HepG2 (cell line): ENCODE data around the gene LAMC3. TPM values are rescaled to one million over a fixed set of nuclear protein-coding genes. Genes with fewer than 3 reads are reported as not detected.

Experiments used
- ATAC-seq: fragments of 200-7000 bp; cut with Tn5 transposase; 3 replicates; pipeline ENCODE4 v1.9.1; 2020; ENCODE audit warnings: mild to moderate bottlenecking, moderate library complexity
- BruUV-seq: library from RNA; stranded (reverse); fragments of 400-500 nt; replicated peaks from 2 replicates; lab custom pipeline; 2021; lab: Mats Ljungman, UMichigan
- CTCF ChIA-PET: fragments of 300-600 bp; formaldehyde crosslinking; extraction: SDS; loops from one replicate; lab custom pipeline; 2021; ENCODE audit warnings: low total read pairs, inconsistent platforms, low intra/inter-chr PET ratio; lab: Yijun Ruan, JAX
- POLR2A ChIA-PET: fragments of 350-600 bp; sonication (Branson Sonifier 250); formaldehyde crosslinking; loops from one replicate; lab custom pipeline; 2020; ENCODE audit warnings: antibody characterized with exemption, inconsistent platforms; lab: Yijun Ruan, JAX
- DNase-seq: peaks from one replicate; pipeline ENCODE4 v3.0.0-alpha.2; 2015; ENCODE audit warnings: low spot score
- FAIRE-seq: peaks from 3 replicates; lab custom pipeline; 2011; peaks lifted over from hg19 to GRCh38; lab: Jason Lieb, UNC
- H2AFZ ChIP-seq: one replicate; pipeline ENCODE4 v1.6.1; 2011; ENCODE audit warnings: low read length, inconsistent platforms
- H3K27ac ChIP-seq: fragments of 300-600 bp; 3 replicates; pipeline ENCODE4 v1.8.0; 2011; ENCODE audit warnings: mixed run types, mild to moderate bottlenecking, mixed read lengths, low read length, inconsistent platforms; ENCODE audit not compliant: insufficient read depth; ENCODE audit errors: extremely low read length
- H3K27me3 ChIP-seq, 2 experiments: fragments of 200-600 bp in 1 of 2; 2 replicates in 1 of 2; 3 replicates in 1 of 2; pipeline versions ENCODE4 v1.6.0 to v1.8.0; 2011; ENCODE audit warnings: low read length in 2 of 2, mild to moderate bottlenecking in 2 of 2, moderate library complexity in 2 of 2, inconsistent platforms in 1 of 2; ENCODE audit not compliant: insufficient read depth in 2 of 2, control insufficient read depth in 1 of 2
- H3K36me3 ChIP-seq, 2 experiments: fragments of 200-600 bp in 1 of 2; replicated peaks in 1 of 2; 2 replicates in 1 of 2; 3 replicates in 1 of 2; pipeline versions ENCODE4 v1.5.1 to v1.8.0; 2011; ENCODE audit warnings: low read length in 2 of 2, inconsistent platforms in 1 of 2; ENCODE audit not compliant: insufficient read depth in 2 of 2, control insufficient read depth in 1 of 2
- H3K4me1 ChIP-seq: 2 replicates; pipeline ENCODE4 v1.5.1; 2012; ENCODE audit warnings: low read length, inconsistent platforms; ENCODE audit not compliant: insufficient read depth
- H3K4me2 ChIP-seq: 2 replicates; pipeline ENCODE4 v1.6.0; 2011; ENCODE audit warnings: low read depth, low read length, inconsistent platforms
- H3K4me3 ChIP-seq, 3 experiments: fragments of 200-600 bp in 1 of 3; sonication (generic), shearing (Covaris generic) in 1 of 3; replicated peaks in 1 of 3; 2 replicates each; pipeline ENCODE4 v1.5.1; 2011 to 2016; ENCODE audit warnings: low read length in 3 of 3, inconsistent platforms in 2 of 3, low read depth in 2 of 3, mild to moderate bottlenecking in 2 of 3, control low read depth in 1 of 3, mixed read lengths in 1 of 3; ENCODE audit not compliant: insufficient read depth in 1 of 3
- H3K79me2 ChIP-seq: one replicate; pipeline ENCODE4 v1.6.1; 2011; ENCODE audit warnings: low read length, inconsistent platforms; ENCODE audit not compliant: insufficient read depth
- H3K9ac ChIP-seq: 2 replicates; pipeline ENCODE4 v1.6.0; 2011; ENCODE audit warnings: mild to moderate bottlenecking, low read depth, low read length, inconsistent platforms; ENCODE audit not compliant: insufficient read depth
- H3K9me3 ChIP-seq: 2 replicates; pipeline ENCODE4 v1.5.1; 2012; ENCODE audit warnings: mild to moderate bottlenecking, low read length
- H4K20me1 ChIP-seq: 2 replicates; pipeline ENCODE4 v1.6.0; 2011; ENCODE audit warnings: inconsistent platforms, mild to moderate bottlenecking, low read length, moderate library complexity; ENCODE audit not compliant: insufficient read depth
- HOXD1 ChIP-seq: sonication (generic); formaldehyde crosslinking; IDR thresholded peaks from 2 replicates; pipeline ENCODE4 v1.5.0; 2020; ENCODE audit warnings: missing genetic modification reagents
- KDM3A ChIP-seq: IDR thresholded peaks from 2 replicates; pipeline ENCODE4 v1.6.1; 2018; ENCODE audit warnings: low read depth, missing compliant biosample characterization
- NONO ChIP-seq, 2 experiments: fragments of 450-650 bp in 1 of 2; sonication (generic) in 1 of 2; formaldehyde crosslinking in 1 of 2; IDR thresholded peaks in 1 of 2; conservative IDR thresholded peaks in 1 of 2; 2 replicates each; pipeline versions ENCODE4 v1.6.1 to v1.8.0; 2017 to 2022; ENCODE audit warnings: mild to moderate bottlenecking in 1 of 2, missing genetic modification reagents in 1 of 2, moderate library complexity in 1 of 2
- ZNF891 ChIP-seq: sonication (generic); formaldehyde crosslinking; IDR thresholded peaks from 2 replicates; pipeline ENCODE4 v1.5.0; 2020; ENCODE audit warnings: mild to moderate bottlenecking, missing genetic modification reagents
- WGBS: methylation state at CpG from one replicate; pipeline ENCODE4 v1.1.6; 2017; ENCODE audit warnings: low lambda C conversion rate; 5-methylcytosine and 5-hydroxymethylcytosine counted together
- in situ Hi-C: cut with HindIII; loops from 2 replicates; pipeline ENCODE4 v1.10.0; 2017; ENCODE audit warnings: low pct_unique_long_range_greater_than_20kb; ENCODE audit not compliant: extremely low pct_ligation_motif_present
- intact Hi-C: fragments of 100-400 bp; cut with micrococcal nuclease; formaldehyde crosslinking; loops from one replicate; pipeline ENCODE4 v1.10.0; 2022; ENCODE audit not compliant: unreplicated experiment
- polyA plus RNA-seq, 8 experiments: library from polyadenylated mRNA; depleted of rRNA in 3 of 8; stranded (reverse) in 7 of 8; unstranded in 1 of 8; fragments of >200 nt; fragmentation: Illumina TruSeq in 4 of 8; extraction: Trizol in 4 of 8; gene quantifications; 2 replicates each; pipeline versions ENCODE4 v1.2.1 to v1.2.3, GENCODE V29; 2011 to 2016; ENCODE audit warnings: low read depth in 4 of 8, missing spikeins in 1 of 8, mixed read lengths in 1 of 8; ENCODE audit not compliant: insufficient read depth in 1 of 8
- total RNA-seq, 5 experiments: library from RNA; depleted of rRNA; stranded (reverse); fragments of >200 nt; fragmentation: Illumina TruSeq; extraction: Trizol; gene quantifications; 2 replicates each; pipeline ENCODE4 v1.2.3, GENCODE V29; 2016; ENCODE audit warnings: low read depth in 1 of 5
- TF ChIP-seq, protein P1 (sequence below): sonication (generic); formaldehyde crosslinking; IDR thresholded peaks from 2 replicates; pipeline ENCODE4 v1.9.0; 2022; ENCODE audit warnings: missing genetic modification reagents, mild to moderate bottlenecking, borderline replicate concordance

The LAMC3 gene
- total and polyA plus RNA-seq, 2 of the 13 experiments (the other 11 are each of a cell fraction or from before 2014, with no cell fraction given): 0.07 to 0.57 TPM

GRCh38 chr9:131120620-131121228 is 111.8 kb downstream of the LAMC3 start:
- Histone ChIP-seq H3K36me3 (peaks cover 1 to 5% of the 10 kb centered on the region in 2 experiments; a peak in 1 of 5 replicates), H3K9me3 (no peaks in the 10 kb centered on the region), H3K4me1 (peaks cover 41% of the 10 kb centered on the region), H3K27ac (peak overlapping the region; percentile 91), H3K27me3 (peaks cover 0 to 4% of the 10 kb centered on the region in 2 experiments; a peak in 2 of 5 replicates), H4K20me1 (no peaks in the 10 kb centered on the region), H2AFZ (no peak overlapping the region), H3K9ac (no peak overlapping the region), H3K79me2 (peaks cover 3% of the 10 kb centered on the region)
- DNase-seq (no peak), FAIRE-seq (no peak), ATAC-seq (no peak)
- ChIA-PET CTCF (no interaction called here), POLR2A (no interaction called here)
- no TSS peak for BruUV-seq
- in situ Hi-C loops: no loop called here
- intact Hi-C loops: no loop called here
- TF ChIP-seq, protein P1, sequence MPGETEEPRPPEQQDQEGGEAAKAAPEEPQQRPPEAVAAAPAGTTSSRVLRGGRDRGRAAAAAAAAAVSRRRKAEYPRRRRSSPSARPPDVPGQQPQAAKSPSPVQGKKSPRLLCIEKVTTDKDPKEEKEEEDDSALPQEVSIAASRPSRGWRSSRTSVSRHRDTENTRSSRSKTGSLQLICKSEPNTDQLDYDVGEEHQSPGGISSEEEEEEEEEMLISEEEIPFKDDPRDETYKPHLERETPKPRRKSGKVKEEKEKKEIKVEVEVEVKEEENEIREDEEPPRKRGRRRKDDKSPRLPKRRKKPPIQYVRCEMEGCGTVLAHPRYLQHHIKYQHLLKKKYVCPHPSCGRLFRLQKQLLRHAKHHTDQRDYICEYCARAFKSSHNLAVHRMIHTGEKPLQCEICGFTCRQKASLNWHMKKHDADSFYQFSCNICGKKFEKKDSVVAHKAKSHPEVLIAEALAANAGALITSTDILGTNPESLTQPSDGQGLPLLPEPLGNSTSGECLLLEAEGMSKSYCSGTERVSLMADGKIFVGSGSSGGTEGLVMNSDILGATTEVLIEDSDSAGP (CRISPR knock-in tag): 0 out of 2 replicates have a peak, but pooled peaks have one; percentile 7
- TF ChIP-seq KDM3A (no peak), ZNF891 (CRISPR knock-in tag) (no peak), HOXD1 (CRISPR knock-in tag) (no peak), NONO (IDR thresholded peaks at IDR 0.05) (no peak), NONO (CRISPR knock-in tag; conservative IDR thresholded peaks at IDR 0.05) (0 out of 2 replicates have a peak, but pooled peaks have one; percentile 35)
- TF ChIP-seq, all 625 proteins: peak for 2
- 92% methylated on average over 5 of the region's 7 CpGs for WGBS
- Histone ChIP-seq H3K4me2 (no peak overlapping the region), H3K4me3 (no peak overlapping the region)
